Osteoblast (primary cell): Measurements from ENCODE around the gene IFI30. TPM values are rescaled to one million over a fixed set of nuclear protein-coding genes. Genes with fewer than 3 reads are reported as not detected.

ENCODE experiments used
- DNase-seq: peaks from one replicate; pipeline ENCODE4 v3.0.0; 2011; ENCODE audit warnings: low spot score, mixed read lengths; ENCODE audit not compliant: insufficient read length; ENCODE audit errors: missing footprints
- H2AFZ ChIP-seq: 2 replicates; pipeline ENCODE4 v1.6.0; 2011; ENCODE audit warnings: mild to moderate bottlenecking, low read length
- H3K27ac ChIP-seq: 2 replicates; pipeline ENCODE4 v1.5.1; 2011; ENCODE audit warnings: mild to moderate bottlenecking, low read depth, low read length, moderate library complexity
- H3K27me3 ChIP-seq: 2 replicates; pipeline ENCODE4 v1.6.0; 2012; ENCODE audit warnings: mild to moderate bottlenecking, control low read depth, inconsistent platforms, low read length, moderate library complexity; ENCODE audit not compliant: insufficient read depth
- H3K36me3 ChIP-seq: 2 replicates; pipeline ENCODE4 v1.5.1; 2011; ENCODE audit warnings: mild to moderate bottlenecking, low read length, control low read depth, moderate library complexity; ENCODE audit not compliant: insufficient read depth
- H3K4me1 ChIP-seq: 2 replicates; pipeline ENCODE4 v1.5.1; 2011; ENCODE audit warnings: mild to moderate bottlenecking, low read length, control low read depth, moderate library complexity; ENCODE audit not compliant: insufficient read depth
- H3K4me2 ChIP-seq: 2 replicates; pipeline ENCODE4 v1.6.0; 2011; ENCODE audit warnings: mild to moderate bottlenecking, low read length; ENCODE audit not compliant: insufficient read depth
- H3K4me3 ChIP-seq: fragments of 200-600 bp; sonication (generic); 3 replicates; pipeline ENCODE4 v1.5.1; 2012; ENCODE audit warnings: mild to moderate bottlenecking, low read length, inconsistent platforms; ENCODE audit not compliant: insufficient read depth
- H3K79me2 ChIP-seq: 2 replicates; pipeline ENCODE4 v1.6.0; 2012; ENCODE audit warnings: mild to moderate bottlenecking, low read length, control low read depth, inconsistent platforms; ENCODE audit not compliant: insufficient read depth
- H3K9me3 ChIP-seq: 2 replicates; pipeline ENCODE4 v1.5.1; 2011; ENCODE audit warnings: low read depth, low read length, control low read depth
- H4K20me1 ChIP-seq: 2 replicates; pipeline ENCODE4 v1.6.0; 2012; ENCODE audit warnings: mild to moderate bottlenecking, low read length, control low read depth; ENCODE audit not compliant: insufficient read depth
- CTCF ChIP-seq: IDR thresholded peaks from 2 replicates; pipeline ENCODE4 v1.5.1; 2011; ENCODE audit warnings: mild to moderate bottlenecking, low read depth, low read length, moderate library complexity; ENCODE audit errors: extremely low read depth
- total RNA-seq: library from RNA; depleted of rRNA; stranded (reverse); fragments of >200 nt; gene quantifications from 2 replicates; pipeline ENCODE4 v1.2.3, GENCODE V29; 2012

The IFI30 gene
- total RNA-seq, 1 donor, result 110 TPM

DNA sequence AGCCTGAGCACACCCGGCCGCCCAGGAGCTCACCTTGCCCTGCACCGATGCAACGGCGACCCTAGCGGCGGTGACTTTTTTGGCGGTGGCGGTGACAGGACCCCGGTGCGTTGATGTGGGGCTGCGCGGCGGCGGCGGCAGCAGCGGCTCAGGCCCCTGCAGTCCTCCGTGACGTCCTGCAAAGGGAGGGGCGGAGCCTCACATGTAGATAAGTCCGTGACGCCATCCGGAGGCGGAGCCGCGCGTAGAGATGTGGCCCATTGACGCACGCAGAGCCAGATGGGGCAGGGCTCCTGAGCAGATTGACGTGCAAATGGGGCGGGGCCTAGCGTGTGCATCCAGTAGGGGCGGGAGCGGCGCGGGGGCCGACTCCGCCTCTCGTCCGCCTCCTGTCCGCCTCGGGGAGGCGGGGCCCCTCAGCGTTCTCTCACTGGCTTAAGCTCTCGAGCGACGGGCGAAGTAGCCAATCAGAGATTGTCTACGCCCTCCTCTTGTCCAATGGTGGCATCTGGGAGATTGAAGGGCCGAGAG is 30.3 kb downstream of the IFI30 start, which contains the start of gene RAB3A:
TSS of gene RAB3A (minus strand) at position 180 of the 531 bp plus-strand sequence. CDS start 1,302 bp downstream, outside the sequence.
- peaks cover 14% of the 10 kb centered on the region for H4K20me1 ChIP-seq
- peaks cover 24% of the 10 kb centered on the region for H3K4me1 ChIP-seq
- DNase-seq, result peak; percentile 99
- peak within 1 kb of the TSS; percentile 95 for H3K4me2 ChIP-seq
- no peaks in the 10 kb centered on the region for H3K9me3 ChIP-seq
- peaks cover 2% of the 10 kb centered on the region for H3K36me3 ChIP-seq
- peaks cover 16% of the 10 kb centered on the region for H3K79me2 ChIP-seq
- H3K27me3 ChIP-seq, result no peaks in the 10 kb centered on the region
- peak within 1 kb of the TSS; percentile 97 for H3K27ac ChIP-seq
- no peak for TF ChIP-seq CTCF
- peak within 1 kb of the TSS; percentile 82 for H2AFZ ChIP-seq
- peak within 1 kb of the TSS; percentile 93 for H3K4me3 ChIP-seq

- H3K9me3 ChIP-seq, result no peaks in the 10 kb centered on the region
- H3K27ac ChIP-seq, result peak overlapping the region; percentile 97
- peak overlapping the region; percentile 69 for H2AFZ ChIP-seq
- peaks cover 14% of the 10 kb centered on the region for H4K20me1 ChIP-seq
- peaks cover 2% of the 10 kb centered on the region for H3K36me3 ChIP-seq
- H3K4me3 ChIP-seq, result peak overlapping the region; percentile 81
- H3K4me1 ChIP-seq, result peaks cover 24% of the 10 kb centered on the region
- TF ChIP-seq CTCF, result no peak
- H3K27me3 ChIP-seq, result no peaks in the 10 kb centered on the region
- peak overlapping the region; percentile 82 for H3K4me2 ChIP-seq
- no peak for DNase-seq
- H3K79me2 ChIP-seq, result peaks cover 16% of the 10 kb centered on the region
Measured at GRCh38 chr19:18204394-18205199, 31.0 kb downstream of the IFI30 start.

- H3K4me1 ChIP-seq, result peaks cover 24% of the 10 kb centered on the region
- H3K4me3 ChIP-seq, result peak overlapping the region; percentile 81
- peaks cover 16% of the 10 kb centered on the region for H3K79me2 ChIP-seq
- peak overlapping the region; percentile 97 for H3K27ac ChIP-seq
- peaks cover 14% of the 10 kb centered on the region for H4K20me1 ChIP-seq
- H3K9me3 ChIP-seq, result no peaks in the 10 kb centered on the region
- peak; percentile 93 for DNase-seq
- peak overlapping the region; percentile 82 for H3K4me2 ChIP-seq
- H3K36me3 ChIP-seq, result peaks cover 1% of the 10 kb centered on the region
- no peak for TF ChIP-seq CTCF
- peak overlapping the region; percentile 69 for H2AFZ ChIP-seq
- H3K27me3 ChIP-seq, result no peaks in the 10 kb centered on the region
Measured at GRCh38 chr19:18205200-18205892, 31.7 kb downstream of the IFI30 start.

- no peak overlapping the region for H2AFZ ChIP-seq
- H3K9me3 ChIP-seq, result no peaks in the 10 kb centered on the region
- no peak for TF ChIP-seq CTCF
- H3K4me1 ChIP-seq, result peaks cover 24% of the 10 kb centered on the region
- peak overlapping the region; percentile 97 for H3K27ac ChIP-seq
- H3K4me3 ChIP-seq, result no peak overlapping the region
- H4K20me1 ChIP-seq, result peaks cover 14% of the 10 kb centered on the region
- H3K4me2 ChIP-seq, result peak overlapping the region; percentile 82
- no peaks in the 10 kb centered on the region for H3K36me3 ChIP-seq
- no peaks in the 10 kb centered on the region for H3K27me3 ChIP-seq
- H3K79me2 ChIP-seq, result peaks cover 16% of the 10 kb centered on the region
- DNase-seq, result no peak
Measured at GRCh38 chr19:18206018-18206417, 32.4 kb downstream of the IFI30 start.
